HG03469 (cell line): ENCODE measurements around the gene POU4F1.

Experiments
- ATAC-seq: cut with Tn5 transposase; IDR thresholded peaks from one replicate; pipeline ENCODE4 v1.9.1; 2021; ENCODE audit warnings: mild to moderate bottlenecking, moderate library complexity, moderate number of reproducible peaks; ENCODE audit not compliant: unreplicated experiment

Gene POU4F1

DNA sequence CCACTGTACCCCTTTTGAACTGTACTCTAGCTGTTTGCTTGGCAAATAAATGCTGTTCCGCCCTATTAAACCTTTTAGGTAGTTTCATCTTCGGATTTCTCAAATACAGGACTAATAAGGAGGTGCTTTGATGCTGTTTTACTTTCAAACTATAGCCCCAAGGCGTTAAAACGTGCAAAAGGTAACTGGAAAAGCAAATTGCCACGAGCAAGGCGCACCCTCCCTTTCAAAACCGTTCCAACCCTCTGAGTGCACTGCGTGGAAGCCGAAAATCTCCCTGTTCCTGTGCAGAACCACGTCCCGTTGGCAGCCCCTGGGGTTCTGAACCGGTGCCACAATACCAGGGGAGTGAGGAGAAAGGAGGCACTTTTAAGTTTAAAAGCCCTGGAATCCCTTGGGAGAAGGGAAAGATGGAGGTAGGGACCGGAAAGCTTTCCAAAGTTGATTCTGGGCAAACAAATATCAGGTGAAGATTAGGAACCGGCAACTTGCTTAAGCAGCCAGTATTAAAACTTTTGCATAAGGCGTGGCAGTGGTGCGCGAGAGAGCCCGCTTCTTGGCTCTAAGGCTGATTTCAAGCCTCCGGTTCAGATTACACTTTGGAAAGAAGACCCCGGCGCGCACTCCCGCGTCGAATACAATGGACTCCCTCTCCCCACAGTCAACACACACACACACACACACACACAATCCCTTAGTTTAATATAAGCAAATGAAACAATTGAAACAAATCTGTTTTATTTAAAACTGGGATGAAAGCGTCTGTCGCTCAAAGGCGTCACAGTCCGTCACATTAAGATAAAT is 9.5 kb downstream of the POU4F1 start:
- ATAC-seq = no peak

DNA sequence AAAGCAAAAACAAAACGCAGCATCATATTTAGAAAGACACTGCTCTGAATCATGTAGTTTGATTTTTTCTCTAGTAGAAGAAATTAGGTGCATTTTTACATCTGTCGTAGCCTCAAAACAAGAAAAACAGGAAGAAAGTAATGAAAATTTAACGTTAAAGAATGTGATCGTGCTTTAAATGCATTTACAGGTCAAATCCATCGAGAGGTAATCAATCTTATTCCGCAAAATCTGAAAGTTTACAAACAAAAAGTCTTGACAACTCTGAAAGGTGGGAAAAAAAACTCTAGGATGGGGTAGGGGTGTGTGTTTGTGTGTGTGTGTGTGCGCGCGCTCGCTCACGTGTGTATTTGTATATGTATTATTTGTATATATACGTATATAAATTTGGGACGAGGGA is 10.2 kb downstream of the POU4F1 start:
- no peak for ATAC-seq

GRCh38 chr13:78592584-78592983 is 10.8 kb downstream of the POU4F1 start:
- ATAC-seq = no peak

DNA sequence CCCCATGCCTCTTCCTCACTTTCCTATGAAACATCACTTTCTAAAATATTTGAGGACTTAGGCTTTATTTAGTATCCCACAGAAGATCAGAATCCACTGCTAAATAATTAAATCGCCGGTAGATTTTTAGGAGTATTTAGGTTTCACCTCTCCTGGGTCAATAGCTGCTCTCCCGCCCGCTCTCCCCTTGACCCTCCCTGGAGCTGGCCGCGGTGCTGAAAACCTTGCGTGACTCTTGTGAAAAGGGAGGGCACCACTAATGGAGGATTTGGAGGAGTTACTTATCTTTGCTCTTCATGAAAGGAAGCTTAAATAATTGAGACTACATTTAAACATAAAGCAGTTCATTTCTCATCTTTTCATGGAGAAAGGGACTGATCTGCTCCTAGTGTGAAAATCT is 14.1 kb downstream of the POU4F1 start:
- ATAC-seq = no peak

DNA sequence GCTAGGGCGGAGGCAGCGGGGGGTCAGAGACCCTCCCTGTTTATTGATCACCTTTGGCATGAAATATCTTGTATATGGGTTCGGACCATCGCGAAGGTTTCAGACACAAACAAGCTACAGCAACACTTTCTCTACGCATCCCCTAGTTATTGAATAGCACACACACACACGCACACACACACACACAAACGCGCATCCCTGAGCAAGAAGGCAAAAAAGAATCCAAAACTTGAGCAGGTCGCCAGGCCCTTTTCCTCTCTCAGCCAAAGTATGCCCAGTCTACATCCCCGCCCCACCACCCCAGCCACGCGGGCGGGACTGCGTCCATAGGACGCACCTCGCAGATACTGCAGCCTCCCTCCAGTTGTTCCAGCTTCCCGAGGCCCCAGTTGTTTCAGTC is 16.0 kb downstream of the POU4F1 start:
- ATAC-seq = no peak

- ATAC-seq = no peak
Measured at GRCh38 chr13:78586706-78587105, 16.6 kb downstream of the POU4F1 start.

GRCh38 chr13:78576261-78576660 is 27.1 kb downstream of the POU4F1 start:
- no peak for ATAC-seq

GRCh38 chr13:78572459-78572858 is 30.9 kb downstream of the POU4F1 start:
- no peak for ATAC-seq

DNA sequence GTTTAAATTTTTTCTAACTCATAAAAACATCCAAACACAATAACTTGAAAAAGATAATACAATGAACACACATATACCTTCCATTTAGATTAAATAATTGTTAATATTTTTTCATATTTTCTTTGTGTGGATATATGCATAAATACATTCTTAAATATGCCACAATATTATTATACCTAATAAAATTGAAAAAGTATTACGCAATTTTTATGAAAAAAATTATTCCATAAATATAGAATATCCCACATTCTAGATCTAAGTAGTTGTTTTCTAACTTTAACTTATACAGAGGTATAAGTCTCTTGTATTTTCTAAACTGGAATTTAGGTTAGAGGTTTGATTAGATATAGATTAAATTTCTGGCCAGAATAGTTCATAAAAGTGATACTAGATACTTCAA is 34.3 kb downstream of the POU4F1 start:
- no peak for ATAC-seq

GRCh38 chr13:78566631-78567030 is 36.7 kb downstream of the POU4F1 start:
- ATAC-seq = no peak

GRCh38 chr13:78562237-78562889 is 41.0 kb downstream of the POU4F1 start:
- no peak for ATAC-seq
